ENCODE measurements around the gene CENPE.

GRCh38 chr4:103204111-103204510, 6.0 kb upstream of the CENPE start:
- TF ChIP-seq POLR2A (IDR thresholded peaks at IDR 0.05) (no peak), POLR2AphosphoS5 (IDR thresholded peaks at IDR 0.05) (no peak), CTCF (IDR thresholded peaks at IDR 0.05) (no peak)
